Measurements from ENCODE around the gene CDC37. TPM values are rescaled to one million over a fixed set of nuclear protein-coding genes. Genes with fewer than 3 reads are reported as not detected.
"Not testable (repeated sequence)": the region's sequence is repeated elsewhere in the genome, so short reads cannot be mapped to it uniquely, and the experiment has no call there.

The CDC37 gene
- total and polyA plus RNA-seq, 8 donors, result 84.3 to 390 (median 169) TPM

- peak; percentile 79 to 89 for DNase-seq
- peaks cover 0 to 6% (median 0%) of the 10 kb centered on the region in 3 donors for H3K27me3 ChIP-seq
- H3K4me1 ChIP-seq, result peaks cover 5 to 9% (median 8%) of the 10 kb centered on the region in 4 donors
- no peak overlapping the region for H3K27ac ChIP-seq
- H3K36me3 ChIP-seq, result peaks cover 47 to 58% (median 51%) of the 10 kb centered on the region in 4 donors
- 40 to 58% (median 52%) methylated on average over 9 of the region's 9 CpGs for WGBS, 5 donors
- intact Hi-C loops (cut with DNase I; ENCODE audit: low total_unique reads), result loop anchor here (5.0 to 10.0 kb wide), 2 partner anchors 123 to 456 kb away; partner anchors contain the start of gene OLFM2
- H3K9me3 ChIP-seq, result no peaks in the 10 kb centered on the region
- H3K4me3 ChIP-seq, result no peak overlapping the region
- TF ChIP-seq CTCF (IDR thresholded peaks at IDR 0.05) (peak in 5 of 7 experiments; percentile 77 to 86 (median 80)), EP300 (IDR thresholded peaks at IDR 0.05) (no peak), POLR2A (IDR thresholded peaks at IDR 0.05) (no peak), POLR2AphosphoS5 (IDR thresholded peaks at IDR 0.05) (peak in 1 of 3 donors; percentile 48)
Measured at GRCh38 chr19:10390652-10391286, 12.6 kb downstream of the CDC37 start.

- Histone ChIP-seq H3K36me3 (peaks cover 37 to 49% (median 41%) of the 10 kb centered on the region in 4 donors), H3K9me3 (no peaks in the 10 kb centered on the region), H3K4me3 (no peak overlapping the region), H3K4me1 (peaks cover 5 to 9% (median 8%) of the 10 kb centered on the region in 4 donors), H3K27me3 (peaks cover 0 to 6% (median 0%) of the 10 kb centered on the region in 3 donors), H3K27ac (no peak overlapping the region)
- WGBS, 5 donors, result 52 to 59% (median 55%) methylated on average over 12 of the region's 12 CpGs
- intact Hi-C loops (cut with DNase I; ENCODE audit: low total_unique reads), result loop anchor here (5.0 to 10.0 kb wide), 2 partner anchors 123 to 455 kb away; partner anchors contain the start of gene OLFM2
- TF ChIP-seq EP300 (IDR thresholded peaks at IDR 0.05) (no peak), CTCF (IDR thresholded peaks at IDR 0.05) (peak in 1 of 7 experiments; percentile 11)
- DNase-seq, result no peak
Measured at GRCh38 chr19:10389863-10390262, 13.5 kb downstream of the CDC37 start.

- peak; percentile 93 for DNase-seq
- WGBS, 5 donors, result 0% methylated on average over 3 of the region's 3 CpGs
- intact Hi-C loops (cut with DNase I; ENCODE audit: low total_unique reads), result no loop called here
Measured at GRCh38 chr19:10388957-10389356, 14.4 kb downstream of the CDC37 start.

GRCh38 chr19:10384580-10384979, 18.8 kb downstream of the CDC37 start:
- peaks cover 0 to 6% (median 0%) of the 10 kb centered on the region in 3 donors for H3K27me3 ChIP-seq
- no peak overlapping the region for H3K4me3 ChIP-seq
- H3K27ac ChIP-seq, result no peak overlapping the region
- no peak for DNase-seq
- H3K4me1 ChIP-seq, result peaks cover 11 to 20% (median 18%) of the 10 kb centered on the region in 4 donors
- no peak for TF ChIP-seq POLR2AphosphoS5 (IDR thresholded peaks at IDR 0.05)
- no peak for TF ChIP-seq POLR2A (IDR thresholded peaks at IDR 0.05)
- TF ChIP-seq CTCF (IDR thresholded peaks at IDR 0.05), result no peak
- TF ChIP-seq EP300 (IDR thresholded peaks at IDR 0.05), result no peak
- no peaks in the 10 kb centered on the region for H3K9me3 ChIP-seq
- H3K36me3 ChIP-seq, result no peaks in the 10 kb centered on the region
- intact Hi-C loops (cut with DNase I; ENCODE audit: low total_unique reads), result no loop called here
- WGBS, 5 donors, result 78 to 83% (median 82%) methylated on average over 6 to 9 of the region's 9 CpGs

More at GRCh38 chr19:10388957-10389356, 14.4 kb downstream of the CDC37 start:
- no peak overlapping the region for H3K27ac ChIP-seq
- H3K36me3 ChIP-seq, result peaks cover 28 to 40% (median 32%) of the 10 kb centered on the region in 4 donors
- no peak overlapping the region for H3K4me3 ChIP-seq
- H3K27me3 ChIP-seq, result peaks cover 0 to 6% (median 0%) of the 10 kb centered on the region in 3 donors
- no peak for TF ChIP-seq POLR2A (IDR thresholded peaks at IDR 0.05)
- TF ChIP-seq POLR2AphosphoS5 (IDR thresholded peaks at IDR 0.05), result peak in 1 of 3 donors; percentile 74
- peak in 6 of 7 experiments; percentile 50 to 94 (median 92) for TF ChIP-seq CTCF (IDR thresholded peaks at IDR 0.05)
- TF ChIP-seq EP300 (IDR thresholded peaks at IDR 0.05), result no peak
- peaks cover 5 to 9% (median 8%) of the 10 kb centered on the region in 4 donors for H3K4me1 ChIP-seq
- H3K9me3 ChIP-seq, result no peaks in the 10 kb centered on the region

- H3K36me3 ChIP-seq; H3K27ac ChIP-seq; H3K9me3 ChIP-seq; H3K27me3 ChIP-seq; H3K4me3 ChIP-seq; intact Hi-C loops (cut with DNase I; ENCODE audit: low total_unique reads); DNase-seq: not testable (repeated sequence)
- H3K4me1 ChIP-seq, result peaks cover 10 to 24% (median 19%) of the 10 kb centered on the region in 4 donors
- WGBS, 5 donors, result 86 to 94% (median 87%) methylated on average over 8 of the region's 8 CpGs
Measured at GRCh38 chr19:10383223-10383499, 20.2 kb downstream of the CDC37 start.

Data from stomach (tissue), 9 donors.